H9 (cell line): ENCODE data around the gene CNKSR1. TPM values are rescaled to one million over a fixed set of nuclear protein-coding genes. Genes with fewer than 3 reads are reported as not detected.

Experiments used
- DNase-seq: peaks from one replicate; pipeline ENCODE4 v3.0.0-alpha.2; 2017
- H2AFZ ChIP-seq: one replicate; pipeline ENCODE4 v1.6.1; 2013; ENCODE audit warnings: mild to moderate bottlenecking, low read length, control low read depth, moderate library complexity
- H2AK5ac ChIP-seq: 2 replicates; pipeline ENCODE4 v1.6.1; 2013; ENCODE audit warnings: low read length, control low read depth, mixed read lengths; ENCODE audit not compliant: insufficient read length
- H2BK120ac ChIP-seq: one replicate; pipeline ENCODE4 v1.6.1; 2013; ENCODE audit warnings: low read depth, mild to moderate bottlenecking, low read length, control low read depth, inconsistent platforms; ENCODE audit not compliant: poor library complexity, severe bottlenecking
- H2BK12ac ChIP-seq: 2 replicates; pipeline ENCODE4 v1.6.1; 2013; ENCODE audit warnings: low read length, control low read depth, mixed read lengths, low read depth; ENCODE audit not compliant: insufficient read length
- H2BK15ac ChIP-seq: 2 replicates; pipeline ENCODE4 v1.6.1; 2013; ENCODE audit warnings: low read depth, low read length, control low read depth
- H2BK20ac ChIP-seq: one replicate; pipeline ENCODE4 v1.6.1; 2013; ENCODE audit warnings: low read depth, mild to moderate bottlenecking, low read length, control low read depth, inconsistent platforms; ENCODE audit not compliant: poor library complexity, severe bottlenecking
- H2BK5ac ChIP-seq: 2 replicates; pipeline ENCODE4 v1.6.1; 2013; ENCODE audit warnings: low read length, control low read depth, mixed read lengths; ENCODE audit not compliant: insufficient read length
- H3K14ac ChIP-seq: 2 replicates; pipeline ENCODE4 v1.6.1; 2013; ENCODE audit warnings: low read length, control low read depth; ENCODE audit not compliant: insufficient read depth
- H3K18ac ChIP-seq: 2 replicates; pipeline ENCODE4 v1.6.1; 2013; ENCODE audit warnings: low read depth, mild to moderate bottlenecking, mixed read lengths, low read length, control low read depth; ENCODE audit not compliant: insufficient read length
- H3K23ac ChIP-seq: 2 replicates; pipeline ENCODE4 v1.6.1; 2013; ENCODE audit warnings: low read length, control low read depth, mixed read lengths, low read depth; ENCODE audit not compliant: insufficient read length
- H3K23me2 ChIP-seq: 2 replicates; pipeline ENCODE4 v1.6.1; 2013; ENCODE audit warnings: low read depth, mild to moderate bottlenecking, mixed read lengths, low read length, control low read depth; ENCODE audit not compliant: insufficient read length, poor library complexity, severe bottlenecking
- H3K27ac ChIP-seq: 2 replicates; pipeline ENCODE4 v1.5.1; 2013; ENCODE audit warnings: low read length, control low read depth, mixed read lengths, low read depth; ENCODE audit not compliant: insufficient read length
- H3K27me3 ChIP-seq: 2 replicates; pipeline ENCODE4 v1.6.1; 2013; ENCODE audit warnings: low read length, control low read depth, inconsistent platforms; ENCODE audit not compliant: insufficient read depth
- H3K4ac ChIP-seq: 2 replicates; pipeline ENCODE4 v1.6.1; 2013; ENCODE audit warnings: low read depth, mild to moderate bottlenecking, control low read depth, inconsistent platforms, low read length, moderate library complexity
- H3K4me1 ChIP-seq: 2 replicates; pipeline ENCODE4 v1.6.1; 2013; ENCODE audit warnings: low read length, control low read depth, inconsistent platforms; ENCODE audit not compliant: insufficient read depth
- H3K4me2 ChIP-seq: 2 replicates; pipeline ENCODE4 v1.6.1; 2013; ENCODE audit warnings: low read length, control low read depth, mixed read lengths; ENCODE audit not compliant: insufficient read length, insufficient read depth
- H3K56ac ChIP-seq: 2 replicates; pipeline ENCODE4 v1.6.1; 2013; ENCODE audit warnings: low read depth, mild to moderate bottlenecking, mixed read lengths, low read length, control low read depth; ENCODE audit not compliant: insufficient read length
- H3K79me1 ChIP-seq: 2 replicates; pipeline ENCODE4 v1.6.1; 2013; ENCODE audit warnings: low read depth, mild to moderate bottlenecking, moderate library complexity, low read length, control low read depth, inconsistent platforms; ENCODE audit not compliant: insufficient read depth, poor library complexity, severe bottlenecking
- H3K79me2 ChIP-seq: 2 replicates; pipeline ENCODE4 v1.6.1; 2013; ENCODE audit warnings: low read length, control low read depth, inconsistent platforms; ENCODE audit not compliant: insufficient read depth
- H3K9ac ChIP-seq: 2 replicates; pipeline ENCODE4 v1.6.1; 2013; ENCODE audit warnings: low read length, control low read depth, mixed read lengths; ENCODE audit not compliant: insufficient read length; ENCODE audit errors: extremely low read depth
- H3K9me3 ChIP-seq: one replicate; pipeline ENCODE4 v1.6.1; 2013; ENCODE audit warnings: low read depth, low read length, inconsistent platforms; ENCODE audit not compliant: control insufficient read depth
- H3T11ph ChIP-seq: one replicate; pipeline ENCODE4 v1.6.1; 2013; ENCODE audit warnings: mild to moderate bottlenecking, low read length, control low read depth, inconsistent platforms
- H4K20me1 ChIP-seq: one replicate; pipeline ENCODE4 v1.6.1; 2013; ENCODE audit not compliant: control insufficient read depth, insufficient read length, insufficient read depth
- H4K5ac ChIP-seq: 2 replicates; pipeline ENCODE4 v1.6.1; 2013; ENCODE audit warnings: low read depth, mild to moderate bottlenecking, mixed read lengths, low read length, control low read depth; ENCODE audit not compliant: insufficient read length
- H4K8ac ChIP-seq: replicated peaks from 2 replicates; pipeline ENCODE4 v1.6.1; 2013; ENCODE audit warnings: low read length, control low read depth, mixed read lengths, low read depth; ENCODE audit not compliant: insufficient read length
- H4K91ac ChIP-seq: 2 replicates; pipeline ENCODE4 v1.6.1; 2013; ENCODE audit warnings: low read depth, mild to moderate bottlenecking, moderate library complexity, mixed read lengths, low read length, control low read depth; ENCODE audit not compliant: insufficient read length
- H3K27ac Mint-ChIP-seq, 3 experiments: 2 replicates in 2 of 3; 3 replicates in 1 of 3; pipeline ENCODE4 v1.8.0; 2020 to 2021; ENCODE audit warnings: mixed read lengths in 3 of 3, mild to moderate bottlenecking in 1 of 3, moderate library complexity in 1 of 3
- H3K27me3 Mint-ChIP-seq: 2 replicates; pipeline ENCODE4 v1.8.0; 2021; ENCODE audit warnings: low read depth, mild to moderate bottlenecking, moderate library complexity, mixed read lengths
- H3K36me3 Mint-ChIP-seq, 3 experiments: 2 replicates in 2 of 3; 3 replicates in 1 of 3; pipeline ENCODE4 v1.8.0; 2020 to 2021; ENCODE audit warnings: low read depth in 3 of 3, mixed read lengths in 3 of 3; ENCODE audit not compliant: insufficient read depth in 1 of 3
- H3K4me1 Mint-ChIP-seq, 2 experiments: 2 replicates each; pipeline ENCODE4 v1.8.0; 2020; ENCODE audit warnings: mixed read lengths in 2 of 2
- H3K4me3 Mint-ChIP-seq, 2 experiments: 2 replicates in 1 of 2; 3 replicates in 1 of 2; pipeline ENCODE4 v1.8.0; 2020 to 2021; ENCODE audit warnings: mild to moderate bottlenecking in 2 of 2, mixed read lengths in 2 of 2, moderate library complexity in 1 of 2
- H3K9me3 Mint-ChIP-seq, 2 experiments: 2 replicates in 1 of 2; 3 replicates in 1 of 2; pipeline ENCODE4 v1.8.0; 2020; ENCODE audit warnings: mild to moderate bottlenecking in 2 of 2, mixed read lengths in 2 of 2, moderate library complexity in 1 of 2
- CTCF ChIP-seq: fragments of 200-600 bp; sonication (generic); conservative IDR thresholded peaks from 3 replicates; pipeline ENCODE4 v1.8.0; 2021; ENCODE audit warnings: antibody characterized with exemption, mild to moderate bottlenecking
- WGBS: extraction: QIAGEN DNeasy Blood & Tissue Kit; methylation state at CpG from one replicate; pipeline ENCODE4 v1.1.7; 2013; ENCODE audit warnings: missing lambda C conversion rate, low lambda C conversion rate, mixed read lengths; ENCODE audit not compliant: insufficient read length; ENCODE audit errors: extremely low coverage; 5-methylcytosine and 5-hydroxymethylcytosine counted together
- total RNA-seq: library from RNA; stranded (reverse); gene quantifications from 2 replicates; pipeline ENCODE4 v1.2.1, GENCODE V29; 2021

Gene CNKSR1
- total RNA-seq, 1 experiment from 2014 or later = 26.3 TPM

- H3K27ac ChIP-seq = no peak within 1 kb of the TSS
- DNase-seq = peak; percentile 92
- no peak within 1 kb of the TSS for H2AFZ ChIP-seq
- H2AK5ac ChIP-seq = no peak within 1 kb of the TSS
- peak; percentile 91 for TF ChIP-seq CTCF
- no peak within 1 kb of the TSS for H2BK15ac ChIP-seq
- no peak within 1 kb of the TSS for H3K4ac ChIP-seq
- Mint-ChIP-seq H3K27ac (peak within 1 kb of the TSS; percentile 63 to 93 (median 67); a peak in 4 of 7 replicates), H3K27me3 (peaks cover 34% of the 10 kb centered on the region), H3K36me3 (peaks cover 0 to 8% (median 7%) of the 10 kb centered on the region in 3 experiments; a peak in 3 of 7 replicates), H3K4me1 (peaks cover 28 to 55% of the 10 kb centered on the region in 2 experiments), H3K9me3 (no peaks in the 10 kb centered on the region), H3K4me3 (peak within 1 kb of the TSS; percentile 83 to 88)
- H3K23me2 ChIP-seq = peaks cover 7% of the 10 kb centered on the region
- no peak within 1 kb of the TSS for H4K91ac ChIP-seq
- peak within 1 kb of the TSS; percentile 68 for H3K18ac ChIP-seq
- H4K20me1 ChIP-seq = no peaks in the 10 kb centered on the region
- H2BK12ac ChIP-seq = no peak within 1 kb of the TSS
- H3K27me3 ChIP-seq = no peaks in the 10 kb centered on the region; the same call in 1 of the 2 replicates
- no peak within 1 kb of the TSS for H3K56ac ChIP-seq
- H2BK120ac ChIP-seq = no peak within 1 kb of the TSS
- H3K14ac ChIP-seq = peak within 1 kb of the TSS; percentile 60
- peaks cover 4% of the 10 kb centered on the region for H3K79me1 ChIP-seq
- no CpG with 5 or more reads among the region's 76 CpGs for whole genome bisulfite sequencing
- no peak within 1 kb of the TSS for H3T11ph ChIP-seq
- H3K23ac ChIP-seq = no peak within 1 kb of the TSS
- H3K4me2 ChIP-seq = peak within 1 kb of the TSS; percentile 78
- peaks cover 6% of the 10 kb centered on the region; the same call in 1 of the 2 replicates for H3K4me1 ChIP-seq
- H4K5ac ChIP-seq = no peak within 1 kb of the TSS
- H3K9ac ChIP-seq = peak within 1 kb of the TSS; percentile 74
- H2BK20ac ChIP-seq = no peak within 1 kb of the TSS
- no peak within 1 kb of the TSS for H4K8ac ChIP-seq
- H2BK5ac ChIP-seq = no peak within 1 kb of the TSS
- peaks cover 4% of the 10 kb centered on the region; the same call in 1 of the 2 replicates for H3K79me2 ChIP-seq
- no peaks in the 10 kb centered on the region for H3K9me3 ChIP-seq
These were observed 7.4 kb upstream of the CNKSR1 start, which contains the start of gene ZNF593 for GRCh38 chr1:26169669-26170471. TSS of gene ZNF593 (plus strand) at chr1:26169908. CDS start at chr1:26169984, 76 bp downstream.
